ENCODE data around the gene JHY. TPM values are rescaled to one million over a fixed set of nuclear protein-coding genes. Genes with fewer than 3 reads are reported as not detected.

The JHY gene
- total RNA-seq, 2 donors from 2014 or later = 1.9 to 2.0 TPM

DNA sequence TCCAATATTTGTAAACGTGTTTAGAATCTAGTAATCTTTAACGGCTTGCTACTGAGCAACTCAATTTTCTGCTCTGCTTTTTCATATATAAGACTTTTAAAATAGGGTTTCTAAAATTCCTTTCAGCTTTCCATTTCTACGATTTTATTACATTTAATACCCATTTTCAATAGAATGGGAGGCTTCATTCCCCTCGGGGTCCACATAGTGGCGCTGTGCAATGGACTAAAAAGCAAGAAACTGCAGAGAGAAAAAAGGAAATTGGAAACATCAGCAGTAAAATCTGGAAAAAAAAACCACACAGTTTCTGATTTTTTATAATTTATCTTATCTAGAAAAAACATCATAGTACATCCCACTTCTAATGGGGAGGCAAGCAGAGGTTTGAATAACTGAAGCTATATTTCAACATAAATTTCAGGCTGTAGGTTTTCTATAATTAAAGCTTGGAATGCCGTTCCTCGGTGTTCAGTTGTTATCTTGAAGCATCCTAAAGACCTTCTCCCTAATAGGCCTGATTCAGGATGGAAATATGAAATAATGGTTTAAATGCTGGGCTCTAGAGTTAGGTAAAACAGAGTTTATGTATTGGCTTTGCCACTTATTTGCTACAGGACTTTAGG, 18.7 kb upstream of the JHY start:
- DNase-seq (peak in 1 of 2 donors; percentile 47), ATAC-seq (no peak)
- intact Hi-C loops (cut with DNase I, micrococcal nuclease) = loop anchor here in 1 of 2 donors (5.0 kb wide), 1 partner anchor 158 kb away; no protein-coding TSS in a partner anchor

DNA sequence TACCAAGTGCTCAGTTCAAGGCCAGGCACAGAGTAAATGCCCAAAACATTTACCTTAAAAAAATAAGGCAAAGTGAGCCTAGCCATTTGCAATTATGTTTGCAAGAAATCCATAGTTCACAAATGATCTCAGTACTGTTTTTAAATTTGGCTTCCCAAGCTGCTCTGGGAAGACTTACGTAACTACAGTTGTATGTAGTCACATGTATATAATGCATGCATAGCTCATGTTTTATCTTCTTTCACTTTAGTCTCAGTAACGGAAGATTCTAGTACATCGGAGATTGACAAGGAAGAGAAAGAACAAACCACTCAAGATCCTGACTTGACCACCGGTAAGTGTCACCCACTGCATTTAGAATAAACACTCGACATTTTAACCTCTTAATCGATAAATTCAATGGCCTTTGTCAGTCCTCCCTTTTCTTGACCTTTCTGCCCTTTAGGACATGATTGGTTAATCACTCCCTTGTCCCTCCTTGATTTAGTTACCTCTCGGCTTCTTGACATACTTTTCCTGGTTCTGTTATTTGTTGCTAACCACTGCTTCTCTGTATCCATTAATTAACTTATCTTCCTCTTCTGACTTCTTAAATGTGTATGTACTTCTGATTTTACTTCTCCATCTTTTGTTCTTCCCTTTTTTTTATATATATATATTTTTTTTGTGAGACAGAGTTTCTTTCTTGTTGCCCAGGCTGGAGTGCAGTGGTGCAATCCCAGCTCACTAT, 18.0 kb upstream of the JHY start:
- DNase-seq (no peak), ATAC-seq (no peak)
- intact Hi-C loops (cut with DNase I, micrococcal nuclease) = loop anchor here in 1 of 2 donors (5.0 kb wide), 1 partner anchor 158 kb away; no protein-coding TSS in a partner anchor

DNA sequence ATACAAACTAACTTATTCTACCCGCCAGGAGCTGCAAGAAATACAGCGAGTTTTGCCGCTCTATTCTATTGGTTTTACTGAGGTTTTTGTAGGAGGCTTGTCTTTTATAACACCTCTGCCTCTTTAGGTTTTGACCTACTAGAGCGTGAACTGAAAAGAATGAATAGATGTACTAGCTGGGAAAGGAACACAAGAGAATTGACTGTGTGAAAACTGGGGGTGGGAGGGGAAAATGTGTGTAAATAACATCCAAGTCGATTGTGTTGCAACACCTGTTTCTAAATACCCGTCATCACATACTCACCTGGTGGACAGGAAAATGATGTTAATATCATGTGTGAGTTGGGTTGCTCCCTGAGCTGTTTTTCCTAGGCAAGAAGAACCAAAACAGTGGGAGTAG, 12.9 kb upstream of the JHY start:
- no peak for DNase-seq
- no peak for ATAC-seq
- intact Hi-C loops (cut with DNase I, micrococcal nuclease) = no loop called here

DNA sequence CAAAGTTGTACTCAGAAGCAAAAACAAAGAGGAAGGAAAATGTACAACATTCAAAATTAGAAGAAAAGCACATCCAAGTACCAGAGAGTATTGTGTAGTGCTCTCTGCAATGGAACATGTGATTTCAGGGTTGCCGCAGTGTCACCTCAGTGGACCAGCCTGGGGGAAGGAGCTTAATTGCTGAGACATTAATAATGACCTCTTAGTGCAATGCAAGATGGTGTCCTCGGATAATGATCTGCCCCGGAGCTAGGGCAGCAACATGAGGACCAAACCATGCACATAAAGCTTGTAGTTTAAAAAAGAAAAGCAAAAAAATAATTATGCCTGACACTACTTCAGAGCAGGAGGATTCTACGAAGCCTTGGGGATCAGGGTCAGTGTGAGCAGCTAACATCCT, 11.3 kb upstream of the JHY start:
- intact Hi-C loops (cut with DNase I, micrococcal nuclease) = no loop called here
- ATAC-seq (no peak), DNase-seq (no peak)

DNA sequence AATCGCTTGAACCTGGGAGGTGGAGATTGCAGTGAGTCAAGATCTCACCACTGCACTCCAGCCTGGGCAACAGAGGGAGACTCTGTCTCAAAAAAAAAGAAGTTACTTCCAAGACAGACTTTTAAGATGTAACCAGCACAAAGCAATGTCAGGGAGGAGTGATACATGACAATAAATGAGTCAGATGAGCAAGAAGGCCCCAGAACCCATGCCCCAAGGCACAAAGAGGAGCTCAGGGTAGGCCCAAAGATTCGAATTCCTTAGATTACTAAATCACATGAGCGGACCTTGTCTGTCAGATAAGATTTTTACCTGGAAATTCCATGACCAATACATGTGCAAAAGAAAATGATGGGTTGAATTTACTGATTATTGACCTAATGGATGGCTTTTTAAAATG, 10.5 kb upstream of the JHY start:
- DNase-seq (no peak), ATAC-seq (no peak)
- intact Hi-C loops (cut with DNase I, micrococcal nuclease) = no loop called here

DNA sequence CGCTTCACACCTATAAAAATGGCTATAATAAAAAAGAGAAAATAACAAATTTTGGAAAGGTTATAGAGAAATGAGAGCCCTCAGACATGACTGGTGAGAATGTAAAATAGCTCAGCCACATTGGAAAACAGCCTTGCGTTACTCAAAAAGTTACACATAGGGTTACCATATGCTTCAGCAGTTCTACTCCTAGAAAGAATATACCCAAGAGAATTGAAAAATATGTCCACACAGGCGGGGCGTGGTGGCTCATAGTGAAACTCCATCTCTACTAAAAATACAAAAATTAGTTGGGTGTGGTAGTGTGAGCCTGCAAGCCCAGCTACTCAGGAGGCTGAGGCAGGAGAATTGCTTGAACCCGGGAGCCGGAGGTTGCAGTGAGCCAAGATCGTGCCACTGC, 7.6 kb upstream of the JHY start:
- intact Hi-C loops (cut with DNase I, micrococcal nuclease) = no loop called here
- DNase-seq (no peak), ATAC-seq (no peak)

DNA sequence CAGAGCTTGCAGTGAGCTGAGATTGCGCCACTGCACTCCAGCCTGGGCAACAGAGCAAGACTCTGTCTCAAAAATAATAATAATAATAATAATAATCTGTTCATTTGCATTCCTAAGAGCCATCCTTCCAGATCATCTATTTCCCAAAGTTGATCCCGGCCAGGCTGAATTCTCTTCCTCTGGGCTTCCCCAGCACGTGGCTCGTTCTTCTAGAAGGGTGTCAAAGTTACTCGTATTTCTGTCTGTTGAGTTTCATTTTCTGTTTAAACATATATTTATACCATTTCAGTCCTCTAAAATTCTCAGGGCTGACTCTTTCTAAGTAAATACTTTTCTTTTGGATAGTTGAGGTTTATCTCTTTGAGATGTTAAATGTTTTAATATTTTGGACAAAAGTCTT, 4.8 kb upstream of the JHY start:
- DNase-seq = no peak
- intact Hi-C loops (cut with DNase I, micrococcal nuclease) = no loop called here
- ATAC-seq = no peak

DNA sequence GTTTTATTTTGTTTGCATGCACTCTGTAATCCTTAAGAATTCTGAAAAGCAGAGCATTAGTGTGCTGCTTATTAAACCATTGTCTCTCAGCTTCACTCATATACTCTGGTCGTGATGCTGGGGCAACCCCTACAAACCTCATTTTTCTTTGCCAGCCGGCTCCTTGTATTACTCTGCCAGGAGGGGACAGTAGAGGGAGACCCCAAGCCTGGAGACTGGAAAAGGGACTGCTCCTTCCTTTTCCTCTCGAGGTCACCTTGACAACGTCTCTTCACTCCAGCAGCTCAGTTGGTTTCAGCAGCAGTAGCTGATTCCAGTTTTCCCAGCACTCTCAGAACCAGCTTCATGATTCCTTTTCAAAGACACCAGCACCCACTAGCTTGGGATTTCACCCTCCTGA, 2.8 kb upstream of the JHY start:
- intact Hi-C loops (cut with DNase I, micrococcal nuclease) = no loop called here
- DNase-seq (no peak), ATAC-seq (no peak)

DNA sequence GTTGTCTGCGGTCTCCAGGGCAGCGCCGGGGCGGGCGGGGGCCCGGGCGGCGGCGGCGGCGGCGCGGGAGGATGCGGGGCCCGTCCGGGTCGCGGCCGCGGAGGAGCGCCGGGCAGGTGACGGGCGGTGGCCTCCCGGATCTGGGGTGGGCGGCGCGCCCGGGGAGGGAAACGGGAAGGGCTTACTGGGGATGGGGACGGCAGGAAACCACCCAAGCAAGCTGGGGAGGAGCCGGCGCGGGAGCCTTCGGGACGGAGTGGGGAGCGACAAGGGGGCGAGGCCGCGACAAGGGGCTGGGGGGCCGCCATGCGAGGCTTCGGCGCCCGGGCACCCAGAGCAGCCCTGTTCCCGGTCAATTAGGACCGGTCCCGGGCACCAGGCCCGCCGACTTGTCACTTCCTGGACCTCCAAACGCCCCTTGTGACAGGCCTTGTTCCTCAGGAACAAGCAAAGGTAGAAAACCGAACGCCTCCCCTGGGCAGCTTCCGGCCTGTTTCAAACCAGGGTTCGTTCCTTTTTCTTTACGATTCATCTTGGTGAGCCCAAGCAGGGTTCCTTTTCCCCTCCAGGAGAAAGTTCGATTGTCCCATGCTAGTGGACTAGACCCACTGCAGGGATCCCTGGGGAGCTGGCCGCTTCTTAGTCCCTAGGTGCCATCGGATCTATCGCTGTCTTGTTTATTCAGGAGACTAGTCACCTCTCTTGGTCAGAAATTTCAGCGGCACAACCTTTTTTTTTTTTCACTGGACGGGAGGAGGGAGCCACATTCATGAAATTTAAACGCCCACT, 492 bp downstream of the JHY start:
- ATAC-seq = peak; percentile 93
- DNase-seq = peak in 1 of 2 donors; percentile 29
- intact Hi-C loops (cut with DNase I, micrococcal nuclease) = no loop called here

DNA sequence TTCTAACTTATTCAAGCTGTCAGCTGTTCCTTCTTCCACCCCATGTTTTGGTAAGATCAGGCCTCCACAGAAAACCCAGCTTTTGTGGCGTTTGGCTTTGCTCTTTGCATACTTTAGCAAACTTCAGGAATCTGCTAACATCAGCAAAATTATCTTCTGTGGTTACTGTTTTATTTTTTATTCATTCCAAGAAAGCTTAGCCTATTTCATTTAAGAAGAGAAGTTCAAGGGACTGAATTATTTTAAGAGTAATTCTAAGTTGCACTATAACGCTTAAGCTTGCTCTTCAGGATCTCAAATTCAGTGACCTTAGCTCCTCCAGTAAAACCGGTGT, 1.1 kb downstream of the JHY start:
- ATAC-seq = no peak
- intact Hi-C loops (cut with DNase I, micrococcal nuclease) = no loop called here
- DNase-seq = no peak

DNA sequence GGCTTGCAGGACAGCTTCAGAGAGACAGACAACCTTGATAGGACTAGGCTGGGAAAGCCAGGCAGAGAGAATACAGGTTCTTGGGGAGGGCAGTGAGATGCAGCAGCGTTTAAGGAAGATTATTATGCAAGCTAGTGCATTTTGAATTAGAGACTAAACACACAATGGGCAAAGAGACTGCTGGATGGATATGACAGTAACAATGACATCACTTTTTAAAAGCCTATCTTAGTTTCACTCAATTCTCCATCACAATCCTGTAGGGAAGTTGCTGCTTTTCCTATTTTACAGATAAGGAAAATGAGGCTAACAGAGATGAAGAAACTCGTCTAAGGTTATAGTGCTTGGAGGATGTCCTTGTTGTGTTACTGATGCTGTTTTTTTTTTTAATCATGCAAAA, 5.6 kb downstream of the JHY start:
- no peak for DNase-seq
- intact Hi-C loops (cut with DNase I, micrococcal nuclease) = no loop called here

DNA sequence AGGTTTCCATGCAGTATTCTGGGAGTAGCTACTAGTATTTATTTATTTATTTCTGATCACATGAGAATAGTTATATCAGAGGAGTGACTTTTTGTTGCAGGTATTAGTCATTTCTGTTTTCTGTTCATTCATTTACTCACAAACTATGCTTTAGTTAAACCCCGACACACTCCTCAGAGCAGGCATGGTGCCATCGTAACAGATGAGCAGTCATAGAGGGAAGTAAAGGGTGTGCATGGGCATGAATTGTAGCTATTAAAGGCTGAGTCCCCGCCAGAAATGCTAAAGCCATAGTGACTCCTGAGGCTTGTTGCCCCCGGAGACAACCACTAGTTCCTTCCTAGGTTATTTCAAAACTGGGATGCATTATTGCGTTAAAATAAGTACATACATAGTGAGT, 10.6 kb downstream of the JHY start:
- intact Hi-C loops (cut with DNase I, micrococcal nuclease) = no loop called here
- no peak for ATAC-seq
- no peak for DNase-seq

More for the DNA sequence above, 5.6 kb downstream of the JHY start:
- no peak for ATAC-seq

DNA sequence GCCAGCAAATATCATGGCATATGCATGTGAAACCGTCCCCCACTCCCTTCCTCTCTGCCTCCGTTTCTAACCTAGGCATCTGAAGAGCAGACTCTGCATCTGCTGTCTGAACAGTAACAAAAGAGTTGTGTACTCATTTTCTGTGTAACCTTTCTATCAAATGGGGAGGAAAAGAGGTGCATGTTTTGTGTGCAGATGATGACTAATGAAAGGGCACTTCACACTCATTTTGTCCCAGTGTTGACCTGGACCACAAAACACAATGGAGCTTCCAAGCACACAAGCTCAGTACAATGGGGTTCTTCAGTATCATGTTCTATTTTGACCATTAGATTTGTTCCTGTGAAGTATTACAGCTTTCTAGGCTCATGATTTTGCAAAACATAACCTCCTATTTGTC, 13.0 kb downstream of the JHY start:
- DNase-seq = no peak
- intact Hi-C loops (cut with DNase I, micrococcal nuclease) = no loop called here
- ATAC-seq = no peak

DNA sequence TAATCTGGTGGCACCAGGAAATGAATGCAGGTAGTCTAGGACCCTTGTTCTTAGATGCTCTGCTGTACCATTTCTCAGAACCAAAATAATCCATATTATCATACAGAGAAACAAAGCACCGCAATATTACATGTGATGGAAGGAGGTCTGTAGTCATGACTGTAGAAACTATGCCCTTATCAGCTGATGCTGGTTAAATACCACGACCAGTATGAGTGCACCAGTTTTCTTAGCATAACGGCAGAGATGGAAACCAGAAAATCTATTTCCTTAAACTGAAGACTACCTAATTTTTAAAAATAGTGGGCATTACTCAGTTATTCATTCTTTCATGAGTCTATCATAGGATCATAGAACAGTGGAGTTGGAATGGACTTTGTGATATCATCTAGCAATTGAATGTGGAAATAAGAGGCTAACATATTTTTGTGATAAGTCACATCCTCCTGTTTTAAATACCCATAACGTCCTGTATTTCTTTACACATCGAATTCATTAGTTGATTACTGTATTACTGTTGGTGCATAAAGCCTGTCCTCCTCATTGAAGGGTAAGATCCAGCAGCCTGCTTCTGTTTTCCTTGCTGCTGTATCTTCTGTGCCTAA, 15.1 kb downstream of the JHY start:
- intact Hi-C loops (cut with DNase I, micrococcal nuclease) = no loop called here
- no peak for ATAC-seq
- DNase-seq = no peak

DNA sequence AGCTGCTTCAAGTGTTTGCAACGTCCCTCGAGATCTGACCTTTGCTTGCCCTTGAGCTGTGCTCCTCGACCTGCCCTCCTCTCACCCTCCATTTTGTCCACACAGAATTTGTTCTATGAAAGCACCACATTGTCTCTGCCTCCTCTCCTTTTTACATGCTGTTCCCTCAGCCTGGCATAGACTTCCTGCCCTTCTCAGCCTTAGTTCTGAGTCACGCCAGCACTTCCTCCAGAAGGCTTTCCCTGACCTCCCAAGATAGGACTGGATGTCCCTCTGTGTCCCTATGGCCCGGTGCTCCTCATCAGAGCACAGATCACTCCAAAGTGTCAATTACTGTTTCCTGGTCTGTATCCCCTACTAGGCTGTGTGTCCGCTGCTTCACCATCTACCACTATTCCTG, 16.2 kb downstream of the JHY start:
- intact Hi-C loops (cut with DNase I, micrococcal nuclease) = no loop called here

DNA sequence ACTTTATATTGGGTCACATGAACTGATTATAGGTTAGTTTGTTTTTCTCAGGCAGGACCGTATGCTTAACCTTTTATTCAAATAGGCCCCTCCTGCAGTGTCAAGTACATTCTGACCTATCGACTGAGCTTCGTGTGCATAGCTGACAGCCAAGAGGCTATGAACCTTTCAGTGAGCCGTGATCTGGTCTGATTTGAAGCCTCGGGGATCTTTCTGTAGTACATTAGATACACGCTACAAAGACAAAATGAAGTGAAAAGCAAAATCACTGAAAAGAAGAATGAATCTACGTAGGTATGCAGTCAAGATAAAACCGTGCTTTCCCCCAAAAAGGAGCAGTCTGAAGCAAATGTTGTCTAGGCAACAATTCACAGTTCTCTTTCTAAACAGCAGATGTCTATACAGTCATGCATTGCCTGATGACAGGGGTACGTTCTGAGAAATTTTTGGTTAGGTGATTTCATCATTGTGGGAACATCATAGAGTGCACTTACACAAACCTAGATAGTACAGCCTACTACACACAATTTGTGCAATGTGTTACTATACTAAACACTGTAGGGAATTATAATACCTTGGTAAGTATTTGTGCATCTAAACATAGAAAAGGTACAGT, 18.1 kb downstream of the JHY start:
- intact Hi-C loops (cut with DNase I, micrococcal nuclease) = no loop called here
- DNase-seq = no peak
- no peak for ATAC-seq

More for the DNA sequence above, 16.2 kb downstream of the JHY start:
- ATAC-seq = no peak
- DNase-seq = no peak

DNA sequence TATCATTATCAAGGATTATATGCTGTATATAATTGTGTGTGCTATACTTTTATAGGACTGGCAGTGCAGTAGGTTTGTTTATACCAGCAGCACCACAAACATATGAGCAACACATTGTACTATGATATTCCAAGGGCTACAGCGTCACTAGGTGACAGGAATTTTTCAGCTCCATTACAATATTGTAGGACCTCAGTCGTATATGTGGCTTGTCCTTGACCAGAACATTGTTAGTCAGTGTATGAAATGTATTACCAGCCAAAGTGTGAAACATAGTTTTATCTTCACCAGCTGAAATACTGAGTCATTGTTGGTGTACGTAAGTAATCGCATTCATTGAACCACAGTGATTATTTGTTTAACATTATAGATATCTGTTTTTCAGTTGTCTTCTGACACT, 20.4 kb downstream of the JHY start:
- DNase-seq (no peak), ATAC-seq (no peak)
- intact Hi-C loops (cut with DNase I, micrococcal nuclease) = no loop called here

DNA sequence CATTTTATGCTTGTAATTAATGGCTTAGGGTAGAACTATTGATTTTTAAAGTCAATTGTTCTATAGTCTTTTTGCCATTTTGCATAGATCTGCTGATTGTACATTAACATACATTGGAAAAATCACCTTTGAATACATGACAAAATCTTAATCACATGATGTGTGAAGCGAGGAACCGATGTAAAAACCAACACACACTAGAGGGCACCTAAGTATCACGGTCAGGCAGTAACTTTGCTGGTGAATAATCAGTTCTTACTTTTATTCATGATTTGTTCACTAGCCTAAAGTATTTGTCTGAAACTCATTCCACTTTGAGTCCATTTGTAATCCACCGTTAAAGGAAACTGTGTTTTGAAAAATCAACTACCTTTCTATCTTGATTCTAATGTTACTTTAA, 28.2 kb downstream of the JHY start:
- ATAC-seq = no peak
- intact Hi-C loops (cut with DNase I, micrococcal nuclease) = no loop called here
- DNase-seq = no peak

DNA sequence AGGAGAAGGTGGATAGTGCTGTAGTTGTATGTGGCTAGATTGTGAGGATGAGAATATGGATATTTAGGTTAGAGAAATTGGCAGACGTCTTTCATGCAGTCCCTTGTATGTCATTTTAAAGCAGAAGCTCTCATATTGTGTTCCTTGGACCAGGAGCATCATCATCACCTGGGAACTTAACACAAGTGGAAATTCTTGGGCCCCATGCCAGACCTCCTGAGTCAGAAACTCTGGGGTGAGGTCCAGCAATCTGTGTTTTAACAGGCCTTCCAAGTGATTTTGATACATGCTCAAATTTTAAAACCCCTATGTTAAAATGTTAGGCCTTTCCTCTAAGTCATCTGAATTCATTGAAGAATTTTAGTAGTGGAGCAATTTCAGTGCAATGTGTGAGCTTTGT, 34.8 kb downstream of the JHY start:
- no peak for ATAC-seq
- no peak for DNase-seq
- intact Hi-C loops (cut with DNase I, micrococcal nuclease) = no loop called here

Data from left colon (tissue), 2 donors.